OCI-LY7 (cell line): Measurements from ENCODE around the gene CARD6.

ENCODE experiments used
- EZH2phosphoT487 ChIP-seq: fragments of 200-600 bp; sonication (generic); IDR thresholded peaks from 2 replicates; pipeline ENCODE4 v1.6.1; 2018; ENCODE audit warnings: low read depth, borderline replicate concordance, mild to moderate bottlenecking, mixed run types, antibody characterized with exemption, low read length, moderate library complexity, mixed read lengths
- TF ChIP-seq, protein P1 (sequence below): fragments of 200-600 bp; sonication (generic); conservative IDR thresholded peaks from 2 replicates; pipeline ENCODE4 v1.5.1; 2014; ENCODE audit warnings: mild to moderate bottlenecking, antibody characterized with exemption, low read length, moderate library complexity, mixed read lengths

DNA sequence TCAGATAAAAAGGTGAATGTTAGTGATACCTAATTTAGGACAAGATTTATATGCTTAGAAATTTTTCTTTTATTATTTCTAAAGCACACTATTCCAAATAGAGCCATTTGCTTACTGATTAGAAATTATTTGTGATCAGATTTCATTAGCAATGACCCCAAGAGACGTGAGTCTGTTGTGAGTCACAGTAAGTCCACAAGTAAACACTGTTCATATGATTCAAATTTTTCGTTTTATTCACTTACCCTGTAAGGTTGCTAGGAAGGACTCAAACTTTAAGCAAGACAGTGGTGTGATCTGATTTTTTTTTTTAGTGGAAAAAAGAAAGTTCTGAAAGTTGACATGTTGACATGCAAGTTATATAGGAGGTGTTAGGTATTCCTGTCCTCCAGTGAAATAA lies 1.2 kb downstream of the CARD6 start:
- TF ChIP-seq, protein P1, sequence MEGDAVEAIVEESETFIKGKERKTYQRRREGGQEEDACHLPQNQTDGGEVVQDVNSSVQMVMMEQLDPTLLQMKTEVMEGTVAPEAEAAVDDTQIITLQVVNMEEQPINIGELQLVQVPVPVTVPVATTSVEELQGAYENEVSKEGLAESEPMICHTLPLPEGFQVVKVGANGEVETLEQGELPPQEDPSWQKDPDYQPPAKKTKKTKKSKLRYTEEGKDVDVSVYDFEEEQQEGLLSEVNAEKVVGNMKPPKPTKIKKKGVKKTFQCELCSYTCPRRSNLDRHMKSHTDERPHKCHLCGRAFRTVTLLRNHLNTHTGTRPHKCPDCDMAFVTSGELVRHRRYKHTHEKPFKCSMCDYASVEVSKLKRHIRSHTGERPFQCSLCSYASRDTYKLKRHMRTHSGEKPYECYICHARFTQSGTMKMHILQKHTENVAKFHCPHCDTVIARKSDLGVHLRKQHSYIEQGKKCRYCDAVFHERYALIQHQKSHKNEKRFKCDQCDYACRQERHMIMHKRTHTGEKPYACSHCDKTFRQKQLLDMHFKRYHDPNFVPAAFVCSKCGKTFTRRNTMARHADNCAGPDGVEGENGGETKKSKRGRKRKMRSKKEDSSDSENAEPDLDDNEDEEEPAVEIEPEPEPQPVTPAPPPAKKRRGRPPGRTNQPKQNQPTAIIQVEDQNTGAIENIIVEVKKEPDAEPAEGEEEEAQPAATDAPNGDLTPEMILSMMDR = no peak
- no peak for TF ChIP-seq EZH2phosphoT487
